Measurements from ENCODE around the gene FYN.

The FYN gene

DNA sequence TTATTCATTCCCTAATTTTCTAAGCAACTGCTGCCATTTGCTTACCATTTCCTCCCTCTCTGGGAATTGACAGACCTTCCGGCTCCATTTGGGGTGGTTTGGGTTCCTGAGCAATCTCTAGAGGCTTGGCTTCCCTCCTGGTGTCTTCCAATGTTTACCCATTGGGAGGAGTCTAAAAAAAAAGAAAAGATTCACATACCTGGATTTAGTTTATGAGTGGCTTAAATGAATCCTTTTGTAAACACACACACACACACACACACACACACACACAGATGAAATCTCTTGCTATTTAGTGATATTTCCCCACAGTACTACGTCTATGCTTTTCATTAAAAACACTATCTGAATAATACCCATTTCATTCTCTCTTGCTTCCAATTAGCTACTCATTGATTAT lies 219.3 kb downstream of the FYN start:
- TF ChIP-seq FOXP2 (optimal IDR thresholded peaks at IDR 0.05; ENCODE audit: control extremely low read depth, extremely low read length, insufficient read depth) (no peak), EZH2 (IDR thresholded peaks at IDR 0.05) (no peak), POLR2AphosphoS5 (IDR thresholded peaks at IDR 0.05; ENCODE audit: borderline replicate concordance, low read depth, low read length) (no peak)
- no peak overlapping the region for H3K27ac ChIP-seq
- no peaks in the 10 kb centered on the region for H3K36me3 ChIP-seq (ENCODE audit: insufficient read depth, low read length)
- no peaks in the 10 kb centered on the region for H3K9me3 ChIP-seq (ENCODE audit: low read depth, low read length)
- no peak overlapping the region for H3K4me3 ChIP-seq
- H3K9ac ChIP-seq (ENCODE audit: insufficient read length): no peak overlapping the region
- DNase-seq (ENCODE audit: low read depth, low spot score): no peak

DNA sequence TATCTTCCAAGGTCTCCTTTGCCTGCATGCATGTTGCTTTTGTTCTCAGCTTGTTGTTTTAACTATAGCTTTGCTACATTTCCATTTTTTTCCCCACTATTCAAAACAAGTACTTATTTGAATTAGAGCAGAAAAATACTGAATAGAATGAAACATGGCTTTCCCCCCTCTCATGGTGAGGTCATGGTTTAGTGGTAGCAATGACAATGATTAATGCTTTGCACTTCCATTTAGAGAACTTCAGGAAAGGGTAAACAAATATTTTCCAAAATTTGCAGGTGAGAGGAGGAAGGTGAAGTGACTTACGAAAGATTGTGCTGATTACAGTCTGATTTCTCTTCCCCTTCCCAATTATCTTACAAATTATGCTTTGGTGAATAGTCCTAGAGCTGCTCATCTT lies 219.8 kb downstream of the FYN start:
- TF ChIP-seq POLR2AphosphoS5 (IDR thresholded peaks at IDR 0.05; ENCODE audit: borderline replicate concordance, low read depth, low read length) (no peak), EZH2 (IDR thresholded peaks at IDR 0.05) (no peak), FOXP2 (optimal IDR thresholded peaks at IDR 0.05; ENCODE audit: control extremely low read depth, extremely low read length, insufficient read depth) (no peak)

GRCh38 chr6:111652156-111652555 lies 221.1 kb downstream of the FYN start:
- H3K27ac ChIP-seq: no peak overlapping the region
- H3K36me3 ChIP-seq (ENCODE audit: insufficient read depth, low read length): no peaks in the 10 kb centered on the region
- H3K9ac ChIP-seq (ENCODE audit: insufficient read length): no peak overlapping the region
- H3K9me3 ChIP-seq (ENCODE audit: low read depth, low read length): no peaks in the 10 kb centered on the region
- TF ChIP-seq POLR2AphosphoS5 (IDR thresholded peaks at IDR 0.05; ENCODE audit: borderline replicate concordance, low read depth, low read length): no peak
- no peak for TF ChIP-seq EZH2 (IDR thresholded peaks at IDR 0.05)
- TF ChIP-seq FOXP2 (optimal IDR thresholded peaks at IDR 0.05; ENCODE audit: control extremely low read depth, extremely low read length, insufficient read depth): no peak
- no peak overlapping the region for H3K4me3 ChIP-seq
- DNase-seq (ENCODE audit: low read depth, low spot score): no peak

More for the DNA sequence above, 219.8 kb downstream of the FYN start:
- Histone ChIP-seq H3K27ac (no peak overlapping the region), H3K9ac (ENCODE audit: insufficient read length) (no peak overlapping the region), H3K4me3 (no peak overlapping the region), H3K36me3 (ENCODE audit: insufficient read depth, low read length) (no peaks in the 10 kb centered on the region), H3K9me3 (ENCODE audit: low read depth, low read length) (no peaks in the 10 kb centered on the region)
- no peak for DNase-seq (ENCODE audit: low read depth, low spot score)

- Histone ChIP-seq H3K27ac (no peak overlapping the region), H3K9me3 (ENCODE audit: low read depth, low read length) (no peaks in the 10 kb centered on the region), H3K4me3 (no peak overlapping the region), H3K36me3 (ENCODE audit: insufficient read depth, low read length) (no peaks in the 10 kb centered on the region), H3K9ac (ENCODE audit: insufficient read length) (no peak overlapping the region)
- DNase-seq (ENCODE audit: low read depth, low spot score): no peak
- TF ChIP-seq EZH2 (IDR thresholded peaks at IDR 0.05): no peak
- no peak for TF ChIP-seq POLR2AphosphoS5 (IDR thresholded peaks at IDR 0.05; ENCODE audit: borderline replicate concordance, low read depth, low read length)
Observed at GRCh38 chr6:111651185-111652034, 221.8 kb downstream of the FYN start.

DNA sequence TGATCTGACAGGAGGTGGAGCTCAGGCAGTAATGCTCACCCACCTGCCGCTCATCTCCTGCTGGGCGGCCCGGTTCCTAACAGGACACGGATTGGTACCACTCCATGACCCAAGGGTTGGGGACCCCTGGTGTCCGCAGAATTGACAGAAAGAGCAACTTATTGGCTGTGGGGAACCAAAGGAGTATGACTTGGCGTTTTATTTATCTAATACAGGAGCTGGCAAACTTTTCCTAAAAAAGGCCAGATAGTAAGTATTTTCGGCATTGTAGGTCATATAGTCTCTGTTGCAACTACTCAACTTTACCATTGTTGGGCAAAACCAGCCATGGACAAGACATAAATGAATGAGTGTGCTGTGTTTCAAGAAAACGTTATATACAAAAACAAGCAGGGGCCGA lies 223.2 kb downstream of the FYN start:
- no peak overlapping the region for H3K27ac ChIP-seq
- H3K36me3 ChIP-seq (ENCODE audit: insufficient read depth, low read length): no peaks in the 10 kb centered on the region
- H3K4me3 ChIP-seq: no peak overlapping the region
- no peak for TF ChIP-seq FOXP2 (optimal IDR thresholded peaks at IDR 0.05; ENCODE audit: control extremely low read depth, extremely low read length, insufficient read depth)
- no peak for TF ChIP-seq POLR2AphosphoS5 (IDR thresholded peaks at IDR 0.05; ENCODE audit: borderline replicate concordance, low read depth, low read length)
- TF ChIP-seq EZH2 (IDR thresholded peaks at IDR 0.05): no peak
- no peak for DNase-seq (ENCODE audit: low read depth, low spot score)
- H3K9me3 ChIP-seq (ENCODE audit: low read depth, low read length): no peaks in the 10 kb centered on the region
- H3K9ac ChIP-seq (ENCODE audit: insufficient read length): no peak overlapping the region

GRCh38 chr6:111648100-111648499 lies 225.2 kb downstream of the FYN start:
- no peak for TF ChIP-seq FOXP2 (optimal IDR thresholded peaks at IDR 0.05; ENCODE audit: control extremely low read depth, extremely low read length, insufficient read depth)
- no peak for TF ChIP-seq EZH2 (IDR thresholded peaks at IDR 0.05)
- no peak for TF ChIP-seq POLR2AphosphoS5 (IDR thresholded peaks at IDR 0.05; ENCODE audit: borderline replicate concordance, low read depth, low read length)
- Histone ChIP-seq H3K9ac (ENCODE audit: insufficient read length) (no peak overlapping the region), H3K27ac (no peak overlapping the region), H3K9me3 (ENCODE audit: low read depth, low read length) (no peaks in the 10 kb centered on the region), H3K36me3 (ENCODE audit: insufficient read depth, low read length) (no peaks in the 10 kb centered on the region), H3K4me3 (no peak overlapping the region)
- DNase-seq (ENCODE audit: low read depth, low spot score): no peak

DNA sequence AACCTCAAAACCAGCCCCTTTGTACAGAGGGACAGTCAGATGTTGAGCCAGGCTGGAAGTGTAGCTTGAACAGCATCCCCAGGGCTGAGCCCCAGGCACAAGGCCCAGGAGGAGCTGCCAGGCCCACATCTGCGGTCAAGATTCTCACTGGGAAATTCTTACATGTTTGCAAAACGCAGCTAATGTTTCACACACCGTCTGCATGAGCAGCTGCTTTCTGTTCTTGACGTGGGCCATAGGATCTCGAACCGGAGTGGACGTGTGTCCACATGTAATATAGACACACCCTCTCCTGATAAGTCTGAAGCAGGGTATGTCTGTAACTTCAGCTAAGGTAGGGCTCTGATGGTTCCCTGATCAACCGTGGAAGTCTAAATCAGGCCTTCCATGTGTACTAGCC lies 226.3 kb downstream of the FYN start:
- H3K36me3 ChIP-seq (ENCODE audit: insufficient read depth, low read length): no peaks in the 10 kb centered on the region
- no peak overlapping the region for H3K27ac ChIP-seq
- no peak for DNase-seq (ENCODE audit: low read depth, low spot score)
- TF ChIP-seq FOXP2 (optimal IDR thresholded peaks at IDR 0.05; ENCODE audit: control extremely low read depth, extremely low read length, insufficient read depth) (no peak), POLR2AphosphoS5 (IDR thresholded peaks at IDR 0.05; ENCODE audit: borderline replicate concordance, low read depth, low read length) (no peak), EZH2 (IDR thresholded peaks at IDR 0.05) (no peak)
- no peak overlapping the region for H3K9ac ChIP-seq (ENCODE audit: insufficient read length)
- H3K4me3 ChIP-seq: no peak overlapping the region
- no peaks in the 10 kb centered on the region for H3K9me3 ChIP-seq (ENCODE audit: low read depth, low read length)

DNA sequence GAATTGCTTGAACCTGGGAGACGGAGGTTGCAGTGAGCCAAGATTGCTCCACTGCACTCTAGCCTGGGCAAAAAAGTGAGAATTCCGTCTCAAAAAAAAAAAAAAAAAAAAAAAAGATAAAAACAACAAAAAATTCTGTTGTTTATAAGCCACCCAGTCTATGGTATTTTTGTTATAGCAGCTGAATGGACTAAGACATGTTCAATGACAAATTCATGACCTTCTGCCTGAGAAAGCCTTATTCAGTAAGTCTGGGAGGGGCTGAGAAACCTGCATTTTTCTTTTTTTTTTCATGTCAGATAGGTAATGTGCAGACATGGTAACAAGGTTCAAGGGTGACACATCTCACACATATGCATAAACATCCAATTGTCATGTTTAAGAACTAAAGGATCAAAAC lies 227.2 kb downstream of the FYN start:
- no peak for TF ChIP-seq POLR2AphosphoS5 (IDR thresholded peaks at IDR 0.05; ENCODE audit: borderline replicate concordance, low read depth, low read length)
- no peak for TF ChIP-seq FOXP2 (optimal IDR thresholded peaks at IDR 0.05; ENCODE audit: control extremely low read depth, extremely low read length, insufficient read depth)
- no peak for TF ChIP-seq EZH2 (IDR thresholded peaks at IDR 0.05)
- Histone ChIP-seq H3K9ac (ENCODE audit: insufficient read length) (no peak overlapping the region), H3K36me3 (ENCODE audit: insufficient read depth, low read length) (no peaks in the 10 kb centered on the region), H3K9me3 (ENCODE audit: low read depth, low read length) (no peaks in the 10 kb centered on the region), H3K27ac (no peak overlapping the region), H3K4me3 (no peak overlapping the region)
- DNase-seq (ENCODE audit: low read depth, low spot score): no peak
